HCT116 (cell line): Measurements from ENCODE around the gene TCP11L2. TPM values are rescaled to one million over a fixed set of nuclear protein-coding genes. Genes with fewer than 3 reads are reported as not detected.

Experiments
- ATAC-seq: fragments of 200-7000 bp; cut with Tn5 transposase; 2 replicates; pipeline ENCODE4 v1.9.1; 2020; ENCODE audit warnings: mild to moderate bottlenecking, moderate library complexity
- BruUV-seq: library from RNA; stranded (reverse); fragments of 400-500 nt; replicated peaks from 2 replicates; lab custom pipeline; 2021; lab: Mats Ljungman, UMichigan
- CTCF ChIA-PET: fragments of 300-600 bp; sonication (Branson Sonifier 250); formaldehyde crosslinking; loops from one replicate; lab custom pipeline; 2021; ENCODE audit warnings: antibody characterized with exemption; lab: Charles Lee
- POLR2A ChIA-PET: fragments of 300-600, 350-600 bp; sonication (Branson Sonifier 250); formaldehyde crosslinking; loops from one replicate; lab custom pipeline; 2021; ENCODE audit warnings: antibody characterized with exemption; lab: Charles Lee
- RAD21 ChIA-PET, 2 experiments: fragments of 300-600 bp; sonication (Branson Sonifier 250); formaldehyde crosslinking; loops; one replicate each; lab custom pipeline; 2023; ENCODE audit warnings: low total read pairs in 2 of 2; ENCODE audit not compliant: uncharacterized antibody in 2 of 2, unreplicated experiment in 2 of 2, low non-redundant PET in 1 of 2; lab: Charles Lee
- DNase-seq: peaks from one replicate; pipeline ENCODE4 v3.0.0-alpha.2; 2010; ENCODE audit warnings: low read depth, low spot score
- H2AFZ ChIP-seq: fragments of 200-600 bp; shearing (Covaris generic), sonication (generic); 2 replicates; pipeline ENCODE4 v1.6.1; 2017; ENCODE audit warnings: low read depth, mixed run types, mixed read lengths, antibody characterized with exemption, low read length; ENCODE audit not compliant: poor library complexity, severe bottlenecking
- H3K27ac ChIP-seq: 2 replicates; pipeline ENCODE4 v1.5.1; 2012; ENCODE audit warnings: low read depth, low read length
- H3K27me3 ChIP-seq: fragments of 200-600 bp; sonication (generic); 2 replicates; pipeline ENCODE4 v1.6.1; 2016; ENCODE audit warnings: mixed run types, low read length, mixed read lengths; ENCODE audit not compliant: insufficient read depth
- H3K36me3 ChIP-seq, 2 experiments: fragments of 200-500 bp in 1 of 2; fragments of 200-600 bp in 1 of 2; sonication (Bioruptor generic) in 1 of 2; sonication (generic) in 1 of 2; 2 replicates each; pipeline versions ENCODE4 v1.5.1 to v1.6.1; 2014 to 2016; ENCODE audit warnings: low read length in 2 of 2, inconsistent platforms in 1 of 2, mixed read lengths in 1 of 2, mixed run types in 1 of 2; ENCODE audit not compliant: insufficient read depth in 2 of 2, control insufficient read depth in 1 of 2
- H3K4me1 ChIP-seq, 2 experiments: fragments of 200-600 bp in 1 of 2; sonication (generic) in 1 of 2; 2 replicates each; pipeline versions ENCODE4 v1.5.1 to v1.6.1; 2012 to 2017; ENCODE audit warnings: low read length in 2 of 2, inconsistent platforms in 1 of 2, mild to moderate bottlenecking in 1 of 2, mixed read lengths in 1 of 2, mixed run types in 1 of 2, moderate library complexity in 1 of 2; ENCODE audit not compliant: insufficient read depth in 2 of 2, control insufficient read depth in 1 of 2
- H3K4me2 ChIP-seq: fragments of 200-600 bp; sonication (generic); 2 replicates; pipeline ENCODE4 v1.6.1; 2017; ENCODE audit warnings: mixed run types, low read length, mixed read lengths
- H3K4me3 ChIP-seq, 2 experiments: fragments of 200-600 bp in 1 of 2; sonication (generic) in 1 of 2; replicated peaks in 1 of 2; 2 replicates each; pipeline ENCODE4 v1.5.1; 2011 to 2016; ENCODE audit warnings: low read length in 2 of 2, control low read depth in 1 of 2, low read depth in 1 of 2, mild to moderate bottlenecking in 1 of 2, mixed read lengths in 1 of 2, mixed run types in 1 of 2
- H3K79me2 ChIP-seq: fragments of 200-600 bp; sonication (generic); 2 replicates; pipeline ENCODE4 v1.6.1; 2017; ENCODE audit warnings: mild to moderate bottlenecking, mixed run types, low read length, moderate library complexity, mixed read lengths; ENCODE audit not compliant: insufficient read depth
- H3K9ac ChIP-seq: fragments of 200-600 bp; sonication (generic); 2 replicates; pipeline ENCODE4 v1.6.1; 2016; ENCODE audit warnings: low read length, mixed read lengths
- H3K9me2 ChIP-seq: fragments of 200-600 bp; sonication (generic), shearing (Covaris generic); 2 replicates; pipeline ENCODE4 v1.6.1; 2017; ENCODE audit warnings: mixed run types, mild to moderate bottlenecking, moderate library complexity; ENCODE audit not compliant: insufficient read depth
- H3K9me3 ChIP-seq, 2 experiments: fragments of 200-500 bp in 1 of 2; fragments of 200-600 bp in 1 of 2; sonication (Bioruptor generic) in 1 of 2; sonication (generic) in 1 of 2; 2 replicates each; pipeline ENCODE4 v1.6.1; 2014 to 2017; ENCODE audit warnings: low read length in 2 of 2, mixed read lengths in 2 of 2, inconsistent platforms in 1 of 2, low read depth in 1 of 2, mild to moderate bottlenecking in 1 of 2, mixed run types in 1 of 2, moderate library complexity in 1 of 2; ENCODE audit not compliant: control insufficient read depth in 1 of 2, insufficient read depth in 1 of 2
- H4K20me1 ChIP-seq: fragments of 200-600 bp; sonication (generic), shearing (Covaris generic); 2 replicates; pipeline ENCODE4 v1.6.1; 2017; ENCODE audit warnings: mixed run types, mild to moderate bottlenecking, moderate library complexity; ENCODE audit not compliant: insufficient read depth
- ATF3 ChIP-seq: IDR thresholded peaks from 2 replicates; pipeline ENCODE4 v1.6.1; 2012
- CEBPB ChIP-seq: IDR thresholded peaks from 2 replicates; pipeline ENCODE4 v1.6.1; 2012; ENCODE audit warnings: low read depth
- EGR1 ChIP-seq: IDR thresholded peaks from 2 replicates; pipeline ENCODE4 v1.6.1; 2012; ENCODE audit warnings: low read depth
- EZH2 ChIP-seq: fragments of 200-600 bp; sonication (generic); IDR thresholded peaks from 2 replicates; pipeline ENCODE4 v1.6.1; 2017; ENCODE audit warnings: antibody characterized with exemption, mixed run types
- FOSL1 ChIP-seq: IDR thresholded peaks from 2 replicates; pipeline ENCODE4 v1.6.1; 2012; ENCODE audit warnings: low read depth
- JUND ChIP-seq: IDR thresholded peaks from 2 replicates; pipeline ENCODE4 v1.6.1; 2012
- MAX ChIP-seq: IDR thresholded peaks from 2 replicates; pipeline ENCODE4 v1.6.1; 2012
- REST ChIP-seq: IDR thresholded peaks from 2 replicates; pipeline ENCODE4 v1.6.1; 2012; ENCODE audit warnings: low read depth
- SP1 ChIP-seq: IDR thresholded peaks from 2 replicates; pipeline ENCODE4 v1.6.1; 2012; ENCODE audit warnings: low read depth
- SRF ChIP-seq: IDR thresholded peaks from 2 replicates; pipeline ENCODE4 v1.6.1; 2012; ENCODE audit warnings: low read depth
- ZBTB33 ChIP-seq: IDR thresholded peaks from 2 replicates; pipeline ENCODE4 v1.6.1; 2011; ENCODE audit warnings: mild to moderate bottlenecking, low read length, moderate library complexity; ENCODE audit not compliant: insufficient replicate concordance; ENCODE audit errors: extremely low read depth
- ZNF274 ChIP-seq: fragments of 200-500 bp; sonication (Bioruptor generic); IDR thresholded peaks from 2 replicates; pipeline ENCODE4 v1.6.1; 2014; ENCODE audit warnings: mild to moderate bottlenecking, low read depth, low read length, inconsistent platforms
- intact Hi-C: fragments of 100-400 bp; cut with micrococcal nuclease; formaldehyde crosslinking; loops from 2 replicates; pipeline ENCODE4 v1.10.0; 2022
- total RNA-seq: library from RNA; stranded (reverse); gene quantifications from one replicate; pipeline ENCODE4 v1.2.1, GENCODE V29; 2021; ENCODE audit not compliant: unreplicated experiment

Gene TCP11L2
- total RNA-seq, 1 experiment from 2014 or later, result 14.4 TPM

DNA sequence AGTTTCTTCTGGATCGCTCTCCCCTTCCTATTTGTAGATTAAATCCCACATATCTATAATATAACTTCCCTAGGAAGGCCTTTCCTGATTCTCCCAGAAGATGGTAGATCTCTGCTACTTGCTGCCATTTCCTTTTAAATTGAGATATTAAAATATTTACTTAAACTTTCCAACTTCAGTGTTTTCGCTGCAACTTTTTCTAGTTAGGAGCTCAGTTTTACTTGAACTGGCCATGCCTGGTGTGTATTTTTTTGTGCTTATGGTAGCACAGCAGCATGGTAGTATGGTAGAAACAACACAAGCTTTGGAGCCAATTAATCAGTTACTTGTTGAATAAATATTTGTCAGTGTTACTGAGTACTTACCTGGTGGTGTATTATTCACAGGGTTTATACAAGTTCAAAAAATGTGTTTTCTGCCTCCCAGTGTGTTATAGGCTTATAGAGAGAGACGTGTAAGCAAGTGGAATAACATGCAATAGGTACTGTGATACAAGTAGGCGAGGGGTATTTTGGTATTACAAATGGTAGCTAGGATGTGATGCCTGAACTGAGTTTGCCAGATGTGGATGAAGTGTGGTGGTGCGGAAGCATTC is 58.0 kb downstream of the TCP11L2 start:
- no peak for DNase-seq
- Histone ChIP-seq H3K79me2 (peaks cover 44% of the 10 kb centered on the region), H4K20me1 (no peaks in the 10 kb centered on the region)
- no peak for TF ChIP-seq ATF3
- no peak for TF ChIP-seq SP1
- TF ChIP-seq MAX, result no peak
- TF ChIP-seq, all 23 proteins: peak for 0
- CTCF ChIA-PET, result no interaction called here
- RAD21 ChIA-PET, result no interaction called here
- POLR2A ChIA-PET, result no interaction called here
- peaks cover 3 to 11% of the 10 kb centered on the region in 2 experiments; a peak in 3 of 4 replicates for H3K4me1 ChIP-seq
- ATAC-seq, result no peak
- no peak overlapping the region for H3K27ac ChIP-seq
- H3K27me3 ChIP-seq, result no peaks in the 10 kb centered on the region
- no peaks in the 10 kb centered on the region for H3K36me3 ChIP-seq
- no peaks in the 10 kb centered on the region for H3K9me3 ChIP-seq
- H3K4me2 ChIP-seq, result no peak overlapping the region
- no peak overlapping the region for H3K9ac ChIP-seq
- no peaks in the 10 kb centered on the region for H3K9me2 ChIP-seq
- H2AFZ ChIP-seq, result no peak overlapping the region
- H3K4me3 ChIP-seq, result no peak overlapping the region
- BruUV-seq, result TSS peak; percentile 1
- intact Hi-C loops, result no loop called here

GRCh38 chr12:106362971-106363370 is 60.4 kb downstream of the TCP11L2 start:
- intact Hi-C loops, result no loop called here
- H3K9ac ChIP-seq, result no peak overlapping the region
- POLR2A ChIA-PET, result no interaction called here
- no peak for ATAC-seq
- peaks cover 44% of the 10 kb centered on the region for H3K79me2 ChIP-seq
- DNase-seq, result no peak
- H3K4me3 ChIP-seq, result no peak overlapping the region
- H4K20me1 ChIP-seq, result no peaks in the 10 kb centered on the region
- no peaks in the 10 kb centered on the region for H3K9me2 ChIP-seq
- no peak overlapping the region for H3K27ac ChIP-seq
- H2AFZ ChIP-seq, result no peak overlapping the region
- peaks cover 3 to 7% of the 10 kb centered on the region in 2 experiments; a peak in 3 of 4 replicates for H3K4me1 ChIP-seq
- H3K36me3 ChIP-seq, result peaks cover 0 to 5% of the 10 kb centered on the region in 2 experiments; a peak in 1 of 4 replicates
- BruUV-seq, result no TSS peak
- H3K4me2 ChIP-seq, result no peak overlapping the region
- H3K27me3 ChIP-seq, result no peaks in the 10 kb centered on the region
- CTCF ChIA-PET, result no interaction called here
- no peaks in the 10 kb centered on the region for H3K9me3 ChIP-seq
- RAD21 ChIA-PET, result no interaction called here
- TF ChIP-seq SP1 (no peak), FOSL1 (no peak), CEBPB (no peak), ZNF274 (no peak), REST (no peak), EGR1 (no peak), ZBTB33 (no peak), EZH2 (no peak), SRF (no peak), MAX (no peak), JUND (no peak)
- TF ChIP-seq, all 23 proteins: peak for 0
